ENCODE measurements around the gene EXOC2.

Gene EXOC2

DNA sequence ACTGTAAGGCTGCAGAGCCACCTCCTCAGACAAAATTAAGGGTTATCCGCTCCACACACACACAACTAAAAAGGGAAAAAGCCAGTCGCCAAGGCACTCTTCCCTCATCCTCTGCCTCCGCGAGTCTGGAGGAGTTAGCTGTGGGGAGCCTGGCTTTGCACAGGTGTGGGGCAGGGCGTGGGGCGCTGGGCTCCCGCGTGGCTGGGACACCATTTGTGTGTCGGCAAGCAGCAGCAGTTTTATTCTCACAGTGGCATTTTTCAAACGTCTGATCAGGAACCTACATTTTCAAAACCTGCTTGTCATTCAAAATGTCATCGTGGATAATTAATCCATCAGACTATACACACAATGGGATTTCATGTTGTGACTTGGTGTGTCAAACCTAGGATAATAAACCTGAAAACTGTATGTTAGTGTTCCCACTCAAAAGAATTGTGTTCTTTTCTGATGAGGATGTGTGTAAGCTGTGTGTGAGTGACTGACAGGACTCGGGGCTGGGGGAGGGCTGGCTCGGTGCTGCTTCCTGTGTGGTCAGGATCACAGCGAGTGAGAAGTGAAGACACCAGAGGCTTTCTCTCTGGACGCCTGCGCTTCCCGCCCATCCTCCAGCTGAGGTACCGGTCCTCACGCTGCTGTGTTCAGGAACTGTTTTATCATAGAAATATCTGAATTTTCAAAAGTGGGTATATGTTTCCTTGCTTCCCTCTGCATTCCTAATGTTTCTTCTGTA lies 218.3 kb downstream of the EXOC2 start:
- peak; percentile 71 to 73 (median 73) for DNase-seq (ENCODE audit: low read depth in 2 of 3, low spot score in 1 of 3)

- no peak for DNase-seq (ENCODE audit: low read depth in 2 of 3, low spot score in 1 of 3)
Measured at GRCh38 chr6:473768-474452, 219.0 kb downstream of the EXOC2 start.

DNA sequence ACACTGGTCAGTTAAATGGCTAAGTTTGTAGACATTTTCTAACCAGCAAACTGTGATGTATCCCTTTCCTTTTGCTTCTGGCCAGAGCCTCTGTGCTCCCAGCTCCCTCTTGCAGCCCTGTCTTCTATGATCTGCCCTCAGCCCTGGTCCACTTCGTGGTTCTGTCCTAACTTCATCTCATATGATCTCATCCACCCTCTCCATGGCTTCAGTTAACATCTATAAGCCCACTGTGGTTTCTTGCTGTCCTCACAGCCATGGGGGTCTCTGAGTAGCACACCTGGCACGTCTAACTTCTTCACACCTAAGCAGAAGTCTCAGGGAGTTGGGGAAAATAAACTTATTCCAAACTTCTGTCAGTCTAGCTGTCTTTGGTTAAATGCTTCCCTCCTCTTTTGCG lies 219.6 kb downstream of the EXOC2 start:
- DNase-seq (ENCODE audit: low read depth in 2 of 3, low spot score in 1 of 3): no peak

GRCh38 chr6:470901-471448 lies 222.0 kb downstream of the EXOC2 start:
- no peak for DNase-seq (ENCODE audit: low read depth in 2 of 3, low spot score in 1 of 3)

GRCh38 chr6:470051-470900 lies 222.7 kb downstream of the EXOC2 start:
- DNase-seq (ENCODE audit: low read depth in 2 of 3, low spot score in 1 of 3): no peak

GRCh38 chr6:467671-468082 lies 225.3 kb downstream of the EXOC2 start:
- DNase-seq (ENCODE audit: low read depth in 2 of 3, low spot score in 1 of 3): no peak

DNA sequence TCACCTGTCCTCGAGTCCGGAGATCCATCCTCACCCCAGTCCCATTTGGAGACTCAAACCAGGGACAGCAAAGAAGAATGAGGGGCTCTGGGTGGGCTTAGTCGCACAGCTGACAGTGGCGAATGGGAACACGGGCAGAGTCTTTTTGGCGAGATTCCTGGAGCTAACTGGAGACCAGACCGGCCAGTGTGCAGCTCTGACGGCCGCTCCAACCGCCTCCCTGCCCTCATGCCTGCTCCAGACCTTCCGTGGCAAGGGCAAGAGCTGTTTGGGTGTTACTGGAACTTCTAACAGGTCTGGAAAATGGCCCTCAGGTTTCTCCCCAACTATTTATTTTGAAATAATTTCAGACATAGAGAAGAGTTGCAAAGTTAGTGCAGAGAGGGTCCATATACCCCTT lies 225.8 kb downstream of the EXOC2 start:
- no peak for DNase-seq (ENCODE audit: low read depth in 2 of 3, low spot score in 1 of 3)

DNA sequence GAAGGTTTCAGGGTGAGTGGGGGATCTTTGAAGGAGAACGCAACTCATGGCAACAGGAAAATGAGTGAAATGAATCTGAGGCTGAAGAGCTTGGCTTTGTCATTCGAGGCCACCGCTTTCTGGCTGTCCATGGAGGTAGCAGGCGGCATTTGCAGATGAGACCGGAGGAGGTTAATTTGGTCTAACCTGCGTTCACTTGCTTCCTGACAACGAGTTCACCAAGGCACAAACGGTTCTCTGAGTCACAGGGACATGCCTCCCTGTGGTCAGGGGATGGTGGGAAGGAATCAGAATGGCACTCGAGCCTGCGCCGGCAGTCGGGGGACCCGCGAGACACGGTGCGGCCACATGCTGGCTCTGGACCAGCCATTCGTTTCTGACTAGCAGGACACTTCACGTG lies 226.4 kb downstream of the EXOC2 start:
- no peak for DNase-seq (ENCODE audit: low read depth in 2 of 3, low spot score in 1 of 3)

DNA sequence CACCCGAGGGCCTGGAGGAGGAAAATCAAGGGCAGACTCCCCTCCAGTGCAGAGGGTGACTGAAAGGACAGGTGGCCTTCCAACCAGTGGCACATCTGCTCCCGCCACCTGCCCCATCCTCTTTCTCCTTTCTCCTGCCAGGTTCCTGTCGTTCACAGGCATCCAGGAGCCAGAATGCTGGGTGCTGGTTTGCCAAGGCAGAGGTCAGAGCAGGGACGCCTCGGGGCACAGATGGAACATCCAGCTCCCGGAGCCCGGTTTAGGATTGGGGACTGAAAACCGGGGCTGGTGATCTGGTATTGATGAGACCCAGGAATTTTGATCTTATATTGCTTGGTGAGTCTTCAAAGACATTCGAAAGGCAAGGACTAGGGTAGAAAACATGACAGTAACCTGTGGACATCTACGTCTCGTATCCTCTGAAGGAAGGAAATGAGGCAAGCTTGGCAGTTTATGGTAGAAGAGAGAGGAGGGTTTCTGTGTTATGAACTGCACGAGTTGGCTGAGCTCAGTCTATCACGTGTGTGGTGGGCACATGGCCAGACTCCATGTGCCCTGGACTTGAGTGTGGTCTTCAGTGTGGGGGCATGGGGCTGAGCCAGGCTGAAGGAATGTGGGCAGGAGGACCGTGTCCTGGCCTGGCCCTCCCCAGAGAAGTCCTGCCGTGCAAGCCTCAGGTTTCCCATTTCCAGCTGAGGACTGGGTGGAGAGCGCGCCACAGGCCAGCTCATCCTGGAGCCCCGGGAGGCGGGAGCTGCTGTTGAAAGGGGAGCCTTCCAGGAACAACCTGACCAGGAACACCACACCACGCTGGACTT lies 227.2 kb downstream of the EXOC2 start:
- DNase-seq (ENCODE audit: low read depth in 2 of 3, low spot score in 1 of 3): no peak

DNA sequence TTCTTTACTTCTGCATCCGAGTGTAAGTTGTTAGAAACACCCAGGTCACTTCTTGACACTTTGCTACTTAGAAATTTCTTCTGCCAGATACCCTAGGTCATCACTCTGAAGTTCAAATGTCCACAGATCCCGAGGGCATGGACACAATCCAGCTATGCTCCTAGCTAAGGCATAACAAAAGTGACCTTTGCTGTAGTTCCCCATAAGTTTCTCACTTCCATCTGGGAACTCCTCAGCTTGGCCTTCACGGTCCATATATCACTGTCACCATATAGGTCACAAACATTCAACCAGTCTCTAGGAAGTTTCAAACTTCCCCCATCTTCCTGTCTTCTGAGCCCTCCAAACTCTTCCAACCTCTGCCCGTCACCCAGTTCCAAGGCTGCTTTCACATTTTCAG lies 236.1 kb downstream of the EXOC2 start:
- DNase-seq (ENCODE audit: low read depth in 2 of 3, low spot score in 1 of 3): no peak

- DNase-seq (ENCODE audit: low read depth in 2 of 3, low spot score in 1 of 3): no peak
Measured at GRCh38 chr6:456358-456867, 236.5 kb downstream of the EXOC2 start.

GRCh38 chr6:455835-456234 lies 237.1 kb downstream of the EXOC2 start:
- no peak for DNase-seq (ENCODE audit: low read depth in 2 of 3, low spot score in 1 of 3)

DNA sequence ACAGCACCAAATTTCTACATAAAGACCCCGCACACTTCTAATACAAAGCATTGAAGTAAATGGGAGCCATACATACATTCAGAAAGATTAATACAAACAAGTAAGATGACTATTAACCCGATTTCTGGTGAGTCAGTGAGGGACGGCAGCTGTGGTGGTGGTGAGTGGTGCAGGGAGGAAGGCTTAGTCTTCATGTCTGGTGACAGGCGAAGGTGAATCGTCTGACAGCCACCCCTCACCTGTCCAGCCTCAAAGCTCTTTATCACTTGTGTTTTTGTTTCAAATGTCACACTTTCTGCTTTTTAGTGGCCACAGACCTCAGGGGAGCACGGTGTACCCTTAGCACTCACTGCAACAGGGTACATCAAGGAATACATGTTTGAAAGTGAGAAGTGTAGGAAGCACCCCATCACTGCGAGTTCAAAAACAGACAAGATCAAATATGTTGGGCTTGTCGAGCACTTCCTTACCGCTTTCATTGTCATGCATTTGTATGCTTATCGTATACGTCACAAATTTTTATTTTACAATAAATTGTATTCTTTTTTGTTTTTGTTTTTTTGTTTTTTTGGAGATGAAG lies 237.8 kb downstream of the EXOC2 start:
- no peak for DNase-seq (ENCODE audit: low read depth in 2 of 3, low spot score in 1 of 3)

- DNase-seq (ENCODE audit: low read depth in 2 of 3, low spot score in 1 of 3): no peak
Measured at GRCh38 chr6:454148-454991, 238.6 kb downstream of the EXOC2 start.

GRCh38 chr6:453152-453551 lies 239.8 kb downstream of the EXOC2 start:
- no peak for DNase-seq (ENCODE audit: low read depth in 2 of 3, low spot score in 1 of 3)

DNA sequence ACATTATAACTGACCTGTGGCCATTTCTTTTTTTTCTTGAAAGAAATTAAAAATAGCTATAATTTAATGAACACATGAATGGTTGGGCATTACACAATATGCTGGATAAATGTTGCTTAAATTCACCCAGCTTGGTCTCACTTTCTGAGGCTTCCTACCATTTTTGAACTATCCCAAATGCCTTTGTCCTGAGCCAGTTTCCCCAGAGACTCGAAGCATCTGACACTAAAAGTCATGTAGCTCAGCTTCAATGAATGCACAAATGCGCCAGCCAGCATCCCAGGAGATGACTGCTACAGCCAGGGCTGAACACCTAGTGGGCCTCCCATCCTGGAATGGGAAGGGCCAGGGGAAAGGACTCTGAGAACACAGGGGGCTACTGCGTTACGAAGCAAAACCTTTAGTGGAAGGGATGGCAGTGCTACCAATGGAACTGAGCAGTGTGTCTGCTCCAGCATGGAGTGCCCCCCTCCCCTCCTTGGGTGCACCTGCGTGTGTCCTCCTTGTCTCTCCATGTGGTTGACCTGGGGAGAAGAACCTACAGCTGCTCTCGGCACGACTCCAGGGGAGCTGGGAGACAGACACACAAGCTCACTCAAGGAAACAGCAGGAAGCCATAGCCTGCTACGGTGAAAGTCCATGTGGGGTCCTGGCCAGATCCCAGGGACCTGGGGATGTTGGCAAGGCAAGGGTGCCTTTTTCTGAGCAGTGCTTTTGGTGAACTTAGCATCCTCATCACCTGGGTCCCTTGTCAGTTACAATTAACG lies 240.5 kb downstream of the EXOC2 start:
- no peak for DNase-seq (ENCODE audit: low read depth in 2 of 3, low spot score in 1 of 3)

- no peak for DNase-seq (ENCODE audit: low read depth in 2 of 3, low spot score in 1 of 3)
Measured at GRCh38 chr6:451847-452246, 241.1 kb downstream of the EXOC2 start.

DNA sequence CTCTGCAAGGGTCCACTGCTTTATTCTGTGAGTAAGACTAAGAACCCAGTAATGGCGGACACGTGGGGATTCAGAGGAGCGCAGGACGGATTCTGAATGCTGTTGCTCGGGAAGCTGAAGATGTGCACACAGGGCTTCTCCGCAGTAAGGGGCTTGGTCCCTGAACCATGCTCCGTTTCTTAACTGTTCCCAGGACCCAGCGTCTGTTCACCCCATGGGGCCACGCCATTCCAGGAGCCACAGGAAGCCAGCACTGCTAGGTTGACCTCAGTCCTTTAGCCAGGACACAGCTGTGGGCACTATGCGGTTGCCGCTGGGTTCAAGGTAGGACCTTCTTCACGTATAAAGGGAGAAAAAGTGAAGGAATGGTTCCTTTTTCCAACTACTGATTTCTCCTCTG lies 241.6 kb downstream of the EXOC2 start:
- DNase-seq (ENCODE audit: low read depth in 2 of 3, low spot score in 1 of 3): no peak

Measured in stimulated activated CD4-positive, alpha-beta T cell treated with anti-CD3 and anti-CD28 coated beads, Interleukin-12 subunit alpha, Interleukin-12 subunit beta, amount 100 ng/mL, for 48 hours (primary cell).